Neural cell (in vitro differentiated cells): ENCODE measurements around the gene COL28A1. TPM values are rescaled to one million over a fixed set of nuclear protein-coding genes. Genes with fewer than 3 reads are reported as not detected.

Experiments
- H2AFZ ChIP-seq: fragments of 200-600, 300-800 bp; sonication (generic), shearing (Covaris generic); 2 replicates; pipeline ENCODE4 v1.6.0; 2014; ENCODE audit warnings: low read depth, mild to moderate bottlenecking, antibody characterized with exemption, low read length, moderate library complexity
- H3F3A ChIP-seq: fragments of 200-600 bp; shearing (Covaris generic); 2 replicates; pipeline ENCODE4 v1.6.1; 2016; ENCODE audit warnings: mild to moderate bottlenecking, moderate library complexity, mixed read lengths, antibody characterized with exemption, low read length; ENCODE audit not compliant: insufficient read depth, poor library complexity, severe bottlenecking
- H3K27ac ChIP-seq: fragments of 200-600, 300-800 bp; sonication (generic), shearing (Covaris generic); 2 replicates; pipeline ENCODE4 v1.5.1; 2014; ENCODE audit warnings: mild to moderate bottlenecking, low read length, moderate library complexity
- H3K27me3 ChIP-seq: fragments of 300-800, 200-600 bp; sonication (generic), shearing (Covaris generic); 2 replicates; pipeline ENCODE4 v1.6.0; 2014; ENCODE audit warnings: mild to moderate bottlenecking, low read depth, low read length, moderate library complexity; ENCODE audit not compliant: insufficient read depth
- H3K36me3 ChIP-seq: fragments of 300-800, 200-600 bp; sonication (generic), shearing (Covaris generic); 2 replicates; pipeline ENCODE4 v1.5.1; 2014; ENCODE audit warnings: mild to moderate bottlenecking, antibody characterized with exemption, low read length, moderate library complexity; ENCODE audit not compliant: insufficient read depth
- H3K4me2 ChIP-seq: fragments of 300-800, 200-600 bp; sonication (generic), shearing (Covaris generic); 2 replicates; pipeline ENCODE4 v1.6.0; 2014; ENCODE audit warnings: mild to moderate bottlenecking, low read length
- H3K4me3 ChIP-seq: fragments of 300-800, 200-600 bp; sonication (generic), shearing (Covaris generic); 2 replicates; pipeline ENCODE4 v1.5.1; 2014; ENCODE audit warnings: mild to moderate bottlenecking, low read length, moderate library complexity
- H3K79me2 ChIP-seq: fragments of 200-600 bp; shearing (Covaris generic); replicated peaks from 2 replicates; pipeline ENCODE4 v1.6.0; 2014; ENCODE audit warnings: mild to moderate bottlenecking, low read length, moderate library complexity; ENCODE audit not compliant: insufficient read depth
- H3K9ac ChIP-seq: fragments of 300-800, 200-600 bp; sonication (generic), shearing (Covaris generic); 2 replicates; pipeline ENCODE4 v1.6.1; 2016; ENCODE audit warnings: mild to moderate bottlenecking, low read length, mixed read lengths
- H3K9me2 ChIP-seq: fragments of 200-600 bp; shearing (Covaris generic); 2 replicates; pipeline ENCODE4 v1.6.1; 2016; ENCODE audit warnings: mild to moderate bottlenecking, low read length, mixed read lengths; ENCODE audit not compliant: insufficient read depth
- H3K9me3 ChIP-seq: fragments of 200-600, 300-800 bp; sonication (generic), shearing (Covaris generic); 2 replicates; pipeline ENCODE4 v1.6.1; 2016; ENCODE audit warnings: mild to moderate bottlenecking, mixed run types, low read length, moderate library complexity, mixed read lengths
- H4K20me1 ChIP-seq: fragments of 200-600 bp; shearing (Covaris generic); 2 replicates; pipeline ENCODE4 v1.6.1; 2016; ENCODE audit warnings: mild to moderate bottlenecking, mixed run types; ENCODE audit not compliant: insufficient read depth
- EP300 ChIP-seq: fragments of 450-650 bp; conservative IDR thresholded peaks from 2 replicates; pipeline ENCODE4 v1.6.1; 2014; ENCODE audit warnings: antibody characterized with exemption, mild to moderate bottlenecking, moderate library complexity; ENCODE audit not compliant: poor library complexity, severe bottlenecking
- EZH2 ChIP-seq: fragments of 200-600, 300-800 bp; shearing (Covaris generic), sonication (generic); IDR thresholded peaks from 2 replicates; pipeline ENCODE4 v1.6.1; 2014; ENCODE audit warnings: antibody characterized with exemption, low read length, borderline replicate concordance, mild to moderate bottlenecking; ENCODE audit not compliant: insufficient read depth, poor library complexity, severe bottlenecking
- MXI1 ChIP-seq: fragments of 450-650 bp; conservative IDR thresholded peaks from 2 replicates; pipeline ENCODE4 v1.6.1; 2014; ENCODE audit warnings: antibody characterized with exemption, mild to moderate bottlenecking; ENCODE audit not compliant: poor library complexity, severe bottlenecking
- POLR2AphosphoS5 ChIP-seq: IDR thresholded peaks from 2 replicates; pipeline ENCODE4 v1.6.1; 2012
- RAD21 ChIP-seq: fragments of 450-650 bp; conservative IDR thresholded peaks from 2 replicates; pipeline ENCODE4 v1.6.1; 2014; ENCODE audit warnings: antibody characterized with exemption, mild to moderate bottlenecking, moderate library complexity
- SMC3 ChIP-seq: fragments of 450-650 bp; conservative IDR thresholded peaks from 2 replicates; pipeline ENCODE4 v1.6.1; 2014; ENCODE audit warnings: antibody characterized with exemption, mild to moderate bottlenecking, moderate library complexity; ENCODE audit not compliant: poor library complexity
- TAF1 ChIP-seq: IDR thresholded peaks from 2 replicates; pipeline ENCODE4 v1.6.1; 2012; ENCODE audit warnings: low read depth
- polyA plus RNA-seq: library from polyadenylated mRNA; depleted of rRNA; stranded (reverse); fragments of >200 nt; gene quantifications from 2 replicates; pipeline ENCODE4 v1.2.3, GENCODE V29; 2014
- TF ChIP-seq, protein P1 (sequence below): IDR thresholded peaks from 2 replicates; pipeline ENCODE4 v1.6.1; 2012; ENCODE audit warnings: borderline replicate concordance
- TF ChIP-seq, protein P2 (sequence below): fragments of 450-650 bp; IDR thresholded peaks from 2 replicates; pipeline ENCODE4 v1.5.1; 2014; ENCODE audit warnings: antibody characterized with exemption, mild to moderate bottlenecking, moderate library complexity; ENCODE audit not compliant: poor library complexity, severe bottlenecking

Gene COL28A1
- polyA plus RNA-seq, 1 donor from 2014 or later, result 1.0 TPM

DNA sequence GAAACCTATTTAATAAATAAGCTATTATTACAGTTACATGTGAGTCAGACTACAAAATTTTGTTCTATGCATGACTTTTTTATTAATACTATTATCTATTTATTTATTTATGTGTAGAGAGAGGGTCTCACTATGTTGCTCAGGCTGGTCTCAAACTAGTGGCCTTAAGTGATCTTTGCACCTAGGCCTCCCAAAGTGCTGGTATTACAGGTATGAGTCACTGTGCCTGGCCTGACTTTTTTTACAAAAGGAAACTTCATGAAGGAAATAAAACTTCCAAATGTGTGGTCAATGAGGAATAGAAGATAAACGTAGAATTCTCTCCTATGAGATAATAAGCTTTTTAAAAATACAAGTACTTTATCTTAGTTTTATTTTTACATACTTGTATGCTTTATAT lies 19.0 kb downstream of the COL28A1 start:
- H3K4me3 ChIP-seq, result no peak overlapping the region
- no peak overlapping the region for H3K27ac ChIP-seq
- H3K9ac ChIP-seq, result no peak overlapping the region
- H4K20me1 ChIP-seq, result no peaks in the 10 kb centered on the region
- no peaks in the 10 kb centered on the region for H3F3A ChIP-seq
- no peaks in the 10 kb centered on the region for H3K9me3 ChIP-seq
- no peak overlapping the region for H2AFZ ChIP-seq
- no peaks in the 10 kb centered on the region for H3K9me2 ChIP-seq
- TF ChIP-seq RAD21 (no peak), EZH2 (no peak), SMC3 (no peak), EP300 (no peak), TAF1 (no peak), POLR2AphosphoS5 (no peak), MXI1 (no peak)
- TF ChIP-seq, protein P1, sequence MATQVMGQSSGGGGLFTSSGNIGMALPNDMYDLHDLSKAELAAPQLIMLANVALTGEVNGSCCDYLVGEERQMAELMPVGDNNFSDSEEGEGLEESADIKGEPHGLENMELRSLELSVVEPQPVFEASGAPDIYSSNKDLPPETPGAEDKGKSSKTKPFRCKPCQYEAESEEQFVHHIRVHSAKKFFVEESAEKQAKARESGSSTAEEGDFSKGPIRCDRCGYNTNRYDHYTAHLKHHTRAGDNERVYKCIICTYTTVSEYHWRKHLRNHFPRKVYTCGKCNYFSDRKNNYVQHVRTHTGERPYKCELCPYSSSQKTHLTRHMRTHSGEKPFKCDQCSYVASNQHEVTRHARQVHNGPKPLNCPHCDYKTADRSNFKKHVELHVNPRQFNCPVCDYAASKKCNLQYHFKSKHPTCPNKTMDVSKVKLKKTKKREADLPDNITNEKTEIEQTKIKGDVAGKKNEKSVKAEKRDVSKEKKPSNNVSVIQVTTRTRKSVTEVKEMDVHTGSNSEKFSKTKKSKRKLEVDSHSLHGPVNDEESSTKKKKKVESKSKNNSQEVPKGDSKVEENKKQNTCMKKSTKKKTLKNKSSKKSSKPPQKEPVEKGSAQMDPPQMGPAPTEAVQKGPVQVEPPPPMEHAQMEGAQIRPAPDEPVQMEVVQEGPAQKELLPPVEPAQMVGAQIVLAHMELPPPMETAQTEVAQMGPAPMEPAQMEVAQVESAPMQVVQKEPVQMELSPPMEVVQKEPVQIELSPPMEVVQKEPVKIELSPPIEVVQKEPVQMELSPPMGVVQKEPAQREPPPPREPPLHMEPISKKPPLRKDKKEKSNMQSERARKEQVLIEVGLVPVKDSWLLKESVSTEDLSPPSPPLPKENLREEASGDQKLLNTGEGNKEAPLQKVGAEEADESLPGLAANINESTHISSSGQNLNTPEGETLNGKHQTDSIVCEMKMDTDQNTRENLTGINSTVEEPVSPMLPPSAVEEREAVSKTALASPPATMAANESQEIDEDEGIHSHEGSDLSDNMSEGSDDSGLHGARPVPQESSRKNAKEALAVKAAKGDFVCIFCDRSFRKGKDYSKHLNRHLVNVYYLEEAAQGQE, result no peak
- TF ChIP-seq, protein P2, sequence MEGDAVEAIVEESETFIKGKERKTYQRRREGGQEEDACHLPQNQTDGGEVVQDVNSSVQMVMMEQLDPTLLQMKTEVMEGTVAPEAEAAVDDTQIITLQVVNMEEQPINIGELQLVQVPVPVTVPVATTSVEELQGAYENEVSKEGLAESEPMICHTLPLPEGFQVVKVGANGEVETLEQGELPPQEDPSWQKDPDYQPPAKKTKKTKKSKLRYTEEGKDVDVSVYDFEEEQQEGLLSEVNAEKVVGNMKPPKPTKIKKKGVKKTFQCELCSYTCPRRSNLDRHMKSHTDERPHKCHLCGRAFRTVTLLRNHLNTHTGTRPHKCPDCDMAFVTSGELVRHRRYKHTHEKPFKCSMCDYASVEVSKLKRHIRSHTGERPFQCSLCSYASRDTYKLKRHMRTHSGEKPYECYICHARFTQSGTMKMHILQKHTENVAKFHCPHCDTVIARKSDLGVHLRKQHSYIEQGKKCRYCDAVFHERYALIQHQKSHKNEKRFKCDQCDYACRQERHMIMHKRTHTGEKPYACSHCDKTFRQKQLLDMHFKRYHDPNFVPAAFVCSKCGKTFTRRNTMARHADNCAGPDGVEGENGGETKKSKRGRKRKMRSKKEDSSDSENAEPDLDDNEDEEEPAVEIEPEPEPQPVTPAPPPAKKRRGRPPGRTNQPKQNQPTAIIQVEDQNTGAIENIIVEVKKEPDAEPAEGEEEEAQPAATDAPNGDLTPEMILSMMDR, result no peak
- H3K27me3 ChIP-seq, result no peaks in the 10 kb centered on the region
- H3K36me3 ChIP-seq, result no peaks in the 10 kb centered on the region
- H3K79me2 ChIP-seq, result no peaks in the 10 kb centered on the region
- no peak overlapping the region for H3K4me2 ChIP-seq

DNA sequence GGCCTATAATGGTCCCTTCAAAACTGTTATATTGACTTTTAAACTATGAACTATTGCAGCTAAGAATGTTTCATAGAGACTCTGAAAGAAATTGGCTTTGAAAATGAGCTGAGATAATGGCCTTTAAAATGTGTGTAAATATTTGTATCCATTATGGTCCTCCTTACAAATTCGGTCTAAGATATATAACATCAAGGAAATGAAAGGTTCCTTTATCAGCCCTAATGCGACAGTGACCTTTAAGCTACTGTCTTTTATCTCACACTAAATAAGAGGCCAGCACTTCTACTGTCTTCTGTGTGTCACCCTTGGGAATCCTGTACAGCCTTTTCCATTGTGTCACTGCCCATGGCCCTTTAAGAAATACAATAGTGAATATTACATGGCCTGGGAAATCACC lies 19.5 kb downstream of the COL28A1 start:
- no peaks in the 10 kb centered on the region for H3F3A ChIP-seq
- no peaks in the 10 kb centered on the region for H3K9me2 ChIP-seq
- no peaks in the 10 kb centered on the region for H3K27me3 ChIP-seq
- no peaks in the 10 kb centered on the region for H3K79me2 ChIP-seq
- H3K9ac ChIP-seq, result no peak overlapping the region
- no peak for TF ChIP-seq TAF1
- no peak overlapping the region for H3K4me3 ChIP-seq
- no peaks in the 10 kb centered on the region for H3K36me3 ChIP-seq
- H4K20me1 ChIP-seq, result no peaks in the 10 kb centered on the region
- no peaks in the 10 kb centered on the region for H3K9me3 ChIP-seq
- H3K4me2 ChIP-seq, result no peak overlapping the region
- H2AFZ ChIP-seq, result no peak overlapping the region
- no peak overlapping the region for H3K27ac ChIP-seq
